HUES64 (cell line): Measurements from ENCODE around the gene ACAA2.
"Not testable (repeated sequence)": the region's sequence is repeated elsewhere in the genome, so short reads cannot be mapped to it uniquely, and the experiment has no call there.

Experiments used
- H3K27ac ChIP-seq: 2 replicates; pipeline ENCODE4 v1.7.0; 2013; ENCODE audit warnings: low read depth, low read length, inconsistent platforms
- H3K27me3 ChIP-seq: 2 replicates; pipeline ENCODE4 v1.6.1; 2013; ENCODE audit warnings: mild to moderate bottlenecking, low read length; ENCODE audit not compliant: insufficient read depth
- H3K36me3 ChIP-seq: 2 replicates; pipeline ENCODE4 v1.6.1; 2013; ENCODE audit warnings: mild to moderate bottlenecking, low read length; ENCODE audit not compliant: insufficient read depth
- H3K4me1 ChIP-seq: 2 replicates; pipeline ENCODE4 v1.6.1; 2013; ENCODE audit warnings: mild to moderate bottlenecking, low read length, moderate library complexity; ENCODE audit not compliant: insufficient read depth
- H3K4me3 ChIP-seq: 2 replicates; pipeline ENCODE4 v1.5.1; 2013; ENCODE audit warnings: mild to moderate bottlenecking, low read length, moderate library complexity
- H3K9ac ChIP-seq: 2 replicates; pipeline ENCODE4 v1.6.1; 2013; ENCODE audit warnings: mild to moderate bottlenecking, low read depth, low read length
- H3K9me3 ChIP-seq: 2 replicates; pipeline ENCODE4 v1.6.1; 2013; ENCODE audit warnings: low read depth, low read length; ENCODE audit not compliant: insufficient read depth
- WGBS: fragments of 150-250, 120-280 bp; methylation state at CpG from one replicate; pipeline ENCODE4 v1.1.7; 2013; ENCODE audit warnings: missing lambda C conversion rate; 5-methylcytosine and 5-hydroxymethylcytosine counted together

The ACAA2 gene

GRCh38 chr18:49788327-49788898 is 24.9 kb downstream of the ACAA2 start:
- Histone ChIP-seq H3K9me3 (no peaks in the 10 kb centered on the region), H3K4me1 (no peaks in the 10 kb centered on the region), H3K36me3 (peaks cover 100% of the 10 kb centered on the region), H3K4me3 (no peak overlapping the region), H3K27ac (no peak overlapping the region), H3K27me3 (no peaks in the 10 kb centered on the region), H3K9ac (no peak overlapping the region)
- WGBS = 97% methylated on average over 5 of the region's 5 CpGs

DNA sequence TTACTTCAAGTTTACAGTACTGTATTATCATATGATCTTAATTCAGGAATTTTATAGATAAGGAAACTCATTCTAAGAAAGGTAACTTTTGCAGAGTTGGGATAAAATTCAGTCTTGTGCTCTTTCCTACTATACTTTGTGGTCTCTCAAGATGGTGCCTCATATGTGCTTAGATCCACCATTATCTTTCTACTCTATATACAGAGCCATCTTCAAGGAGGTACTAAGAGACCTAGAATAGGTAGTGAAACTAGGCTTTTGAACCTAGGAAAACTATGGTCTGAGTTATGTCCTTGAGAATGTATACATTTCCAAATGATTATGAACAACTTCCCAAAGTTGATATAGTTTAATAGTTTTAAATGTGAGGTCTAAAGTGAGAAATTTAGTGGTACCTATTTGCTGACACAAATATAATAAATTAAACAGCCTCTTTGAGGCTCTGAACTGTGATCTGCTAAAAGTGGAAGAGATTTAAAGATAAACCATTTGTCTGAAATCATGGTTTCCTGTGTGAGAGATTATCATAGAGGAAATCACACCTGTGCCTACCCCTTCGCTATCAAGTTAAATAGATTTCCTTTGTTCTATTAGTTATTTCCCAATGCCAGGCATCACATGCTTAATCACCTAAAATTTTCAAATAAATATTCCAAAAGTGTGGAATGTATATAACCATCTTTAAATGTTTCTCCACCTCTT is 27.2 kb downstream of the ACAA2 start:
- no peaks in the 10 kb centered on the region for H3K4me1 ChIP-seq
- H3K36me3 ChIP-seq = peaks cover 97% of the 10 kb centered on the region
- no peaks in the 10 kb centered on the region for H3K27me3 ChIP-seq
- H3K27ac ChIP-seq = no peak overlapping the region
- 83% methylated on average over 1 of the region's 1 CpG for WGBS
- no peak overlapping the region for H3K9ac ChIP-seq
- H3K4me3 ChIP-seq = no peak overlapping the region
- H3K9me3 ChIP-seq = no peaks in the 10 kb centered on the region

DNA sequence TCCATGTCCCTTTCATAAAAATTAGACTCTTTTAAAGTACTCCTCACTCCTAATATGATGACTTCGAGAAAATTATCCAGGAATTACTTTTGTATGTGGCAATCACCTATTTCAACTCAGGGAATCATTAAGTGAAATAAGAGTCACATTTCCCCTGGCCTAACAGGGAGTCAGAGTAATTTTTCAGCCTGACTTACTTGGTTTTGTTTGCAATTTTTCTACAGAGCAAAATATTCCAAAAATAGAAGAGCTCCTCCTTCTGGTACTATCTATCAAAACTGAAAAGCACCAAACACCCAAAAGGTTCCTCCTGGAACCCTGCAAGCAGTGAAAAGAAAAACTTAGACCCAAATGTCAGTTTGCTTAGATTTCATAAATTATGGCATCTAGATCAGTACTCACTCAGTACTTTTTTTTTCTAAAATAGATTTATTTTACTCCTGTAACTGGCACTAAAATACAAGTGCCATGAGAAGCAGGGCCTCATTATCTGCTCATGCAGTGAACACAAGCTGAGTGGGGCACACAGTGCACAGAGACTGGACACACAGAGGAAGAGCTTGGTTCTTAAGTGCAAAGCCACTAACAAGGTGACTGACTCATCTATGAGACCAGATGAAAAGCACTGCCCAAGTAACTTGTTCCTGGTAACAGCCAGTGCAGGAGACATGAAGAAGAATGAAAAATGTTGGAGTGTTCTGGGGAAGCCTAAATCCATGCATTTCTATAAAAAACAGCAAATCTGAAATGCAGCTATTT is 28.7 kb downstream of the ACAA2 start:
- Histone ChIP-seq H3K9me3 (no peaks in the 10 kb centered on the region), H3K27ac (no peak overlapping the region), H3K4me3 (no peak overlapping the region), H3K9ac (no peak overlapping the region), H3K27me3 (no peaks in the 10 kb centered on the region), H3K36me3 (peaks cover 91% of the 10 kb centered on the region), H3K4me1 (no peaks in the 10 kb centered on the region)
- 93% methylated on average over 1 of the region's 1 CpG for WGBS

GRCh38 chr18:49783631-49784030 is 29.7 kb downstream of the ACAA2 start:
- not testable (repeated sequence) for H3K9ac ChIP-seq
- WGBS = 91% methylated on average over 3 of the region's 3 CpGs
- peaks cover 81% of the 10 kb centered on the region for H3K36me3 ChIP-seq

DNA sequence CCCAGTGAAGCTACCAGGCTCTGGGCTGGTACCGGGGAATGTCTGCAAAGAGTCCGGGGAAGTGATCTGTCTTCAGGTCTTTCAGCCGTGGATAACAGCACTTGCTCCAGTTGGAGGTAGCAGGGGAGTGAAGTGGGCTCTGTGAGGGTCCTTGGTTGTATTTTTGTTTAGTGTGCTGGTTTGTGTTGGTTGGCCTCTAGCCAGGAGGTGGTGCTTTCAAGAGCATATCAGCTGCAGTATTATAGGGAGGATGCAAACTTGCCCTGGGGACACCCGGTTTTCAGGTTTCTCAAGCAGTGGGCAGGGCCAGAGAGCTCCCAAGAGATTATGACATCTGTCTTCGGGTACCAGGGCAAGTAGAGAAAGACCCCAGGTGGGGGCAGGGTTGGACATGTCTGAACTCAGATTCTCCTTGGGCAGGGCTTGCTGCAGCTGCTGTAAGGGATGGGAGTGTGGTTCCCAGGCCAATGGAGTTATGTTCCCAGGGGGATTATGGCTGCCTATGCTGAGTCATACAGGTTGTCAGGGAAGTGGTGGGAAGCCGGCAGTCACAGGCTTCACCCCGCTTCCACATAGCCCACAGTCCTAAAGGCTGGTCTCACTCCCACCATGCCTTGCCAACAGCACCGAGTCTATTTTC is 34.4 kb downstream of the ACAA2 start:
- Histone ChIP-seq H3K27ac (no peak overlapping the region), H3K36me3 (peaks cover 35% of the 10 kb centered on the region)
- WGBS = 89% methylated on average over 8 of the region's 8 CpGs

More at GRCh38 chr18:49783631-49784030, 29.7 kb downstream of the ACAA2 start:
- H3K27ac ChIP-seq, H3K4me1 ChIP-seq, H3K9me3 ChIP-seq, H3K27me3 ChIP-seq, H3K4me3 ChIP-seq: not testable (repeated sequence)

GRCh38 chr18:49769047-49769728 is 44.1 kb downstream of the ACAA2 start:
- Histone ChIP-seq H3K4me3 (no peak overlapping the region), H3K9ac (no peak overlapping the region), H3K36me3 (no peaks in the 10 kb centered on the region), H3K27me3 (no peaks in the 10 kb centered on the region), H3K4me1 (0 out of 2 replicates have a peak, but pooled peaks cover 4% of the 10 kb centered on the region), H3K27ac (no peak overlapping the region), H3K9me3 (no peaks in the 10 kb centered on the region)
- WGBS = 89% methylated on average over 1 of the region's 1 CpG

More for the DNA sequence above, 34.4 kb downstream of the ACAA2 start:
- Histone ChIP-seq H3K9ac (no peak overlapping the region), H3K4me3 (no peak overlapping the region), H3K4me1 (no peaks in the 10 kb centered on the region), H3K27me3 (no peaks in the 10 kb centered on the region), H3K9me3 (no peaks in the 10 kb centered on the region)

DNA sequence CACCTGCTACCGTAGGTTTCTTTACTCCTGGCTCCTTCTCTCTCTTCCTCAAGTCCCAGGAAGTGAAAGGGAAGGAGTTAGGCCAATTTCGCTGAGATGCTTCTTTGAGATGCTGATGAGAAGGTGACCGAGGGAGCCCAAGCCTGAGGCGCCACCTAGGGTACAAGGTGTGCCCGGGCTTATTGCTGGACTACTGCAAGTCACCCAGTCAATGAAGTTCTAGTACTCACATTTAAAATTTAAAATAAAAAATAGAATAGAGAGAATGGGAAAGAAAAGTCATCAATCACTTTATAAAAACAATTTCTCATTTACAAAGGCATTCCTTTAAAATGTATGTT is 45.3 kb downstream of the ACAA2 start:
- no peak overlapping the region for H3K4me3 ChIP-seq
- H3K27ac ChIP-seq = no peak overlapping the region
- H3K9ac ChIP-seq = no peak overlapping the region
- 0 out of 2 replicates have a peak, but pooled peaks cover 4% of the 10 kb centered on the region for H3K4me1 ChIP-seq
- H3K36me3 ChIP-seq = no peaks in the 10 kb centered on the region
- WGBS = 4% methylated on average over 4 of the region's 5 CpGs
- no peaks in the 10 kb centered on the region for H3K9me3 ChIP-seq
- H3K27me3 ChIP-seq = no peaks in the 10 kb centered on the region

DNA sequence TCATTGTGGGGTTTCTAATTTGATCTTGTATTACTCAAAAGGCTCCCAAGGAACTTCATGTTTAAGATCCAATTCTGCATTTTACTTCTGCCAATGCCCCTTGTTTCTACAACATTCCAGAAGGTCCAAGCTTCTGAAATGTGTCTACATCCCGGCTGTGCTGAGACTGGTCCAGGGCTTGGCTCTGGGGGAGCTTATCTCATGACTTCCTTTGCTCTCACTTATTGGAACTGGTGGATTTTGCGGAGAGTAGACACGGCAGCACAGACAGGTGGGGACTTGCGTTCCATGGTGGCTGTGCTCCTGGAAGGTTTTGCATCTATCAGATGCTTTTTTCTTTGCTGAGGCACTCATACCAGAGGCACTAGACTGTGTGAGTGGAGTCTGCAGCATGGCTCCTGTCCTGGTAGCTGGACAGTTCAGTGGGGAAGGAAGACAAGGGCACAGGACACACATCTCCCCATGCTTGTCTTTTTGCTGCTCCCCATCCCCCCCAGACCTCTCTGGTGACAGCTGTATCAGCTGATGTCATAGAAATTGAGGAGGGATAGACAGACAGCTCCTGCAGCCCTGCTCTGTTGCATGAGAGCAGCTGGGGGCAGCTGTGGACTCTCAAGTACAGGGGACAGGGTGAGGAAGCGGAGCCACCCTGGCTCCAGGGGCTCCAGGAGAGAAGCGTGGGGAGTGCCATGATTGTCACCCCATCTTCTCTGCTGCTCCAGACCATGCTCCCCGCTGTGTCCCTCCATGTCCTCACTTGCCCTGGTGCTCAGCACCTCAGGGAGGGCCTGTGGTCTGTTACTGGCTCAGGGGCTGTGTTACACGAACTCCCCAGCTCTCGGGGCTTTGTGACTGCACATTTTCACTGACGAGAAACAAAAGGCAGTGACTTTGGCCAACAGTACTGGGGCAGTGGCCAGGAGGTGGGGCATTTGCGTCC is 46.0 kb downstream of the ACAA2 start:
- H3K4me1 ChIP-seq = 0 out of 2 replicates have a peak, but pooled peaks cover 4% of the 10 kb centered on the region
- 76% methylated on average over 11 of the region's 11 CpGs for WGBS
- no peaks in the 10 kb centered on the region for H3K9me3 ChIP-seq
- H3K27me3 ChIP-seq = no peaks in the 10 kb centered on the region
- H3K9ac ChIP-seq = no peak overlapping the region
- H3K36me3 ChIP-seq = no peaks in the 10 kb centered on the region
- no peak overlapping the region for H3K27ac ChIP-seq
- H3K4me3 ChIP-seq = no peak overlapping the region

- no peaks in the 10 kb centered on the region for H3K9me3 ChIP-seq
- H3K4me3 ChIP-seq = no peak overlapping the region
- H3K4me1 ChIP-seq = 0 out of 2 replicates have a peak, but pooled peaks cover 4% of the 10 kb centered on the region
- no peak overlapping the region for H3K27ac ChIP-seq
- no peaks in the 10 kb centered on the region for H3K27me3 ChIP-seq
- H3K9ac ChIP-seq = no peak overlapping the region
- 86% methylated on average over 4 of the region's 4 CpGs for WGBS
- no peaks in the 10 kb centered on the region for H3K36me3 ChIP-seq
Measured at GRCh38 chr18:49766646-49767045, 46.7 kb downstream of the ACAA2 start.

- Histone ChIP-seq H3K4me3 (no peak overlapping the region), H3K4me1 (peaks cover 12% of the 10 kb centered on the region; the same call in 1 of the 2 replicates), H3K9ac (no peak overlapping the region), H3K36me3 (no peaks in the 10 kb centered on the region), H3K9me3 (no peaks in the 10 kb centered on the region), H3K27ac (no peak overlapping the region), H3K27me3 (no peaks in the 10 kb centered on the region)
- WGBS = 86% methylated on average over 3 of the region's 3 CpGs
Measured at GRCh38 chr18:49764032-49764431, 49.3 kb downstream of the ACAA2 start.
